Mammary epithelial cell (primary cell): ENCODE data around the gene PDS5A.

Source experiments
- EZH2 ChIP-seq: IDR thresholded peaks from 2 replicates; pipeline ENCODE4 v1.6.1; 2012; ENCODE audit warnings: low read length, inconsistent platforms, borderline replicate concordance
- TF ChIP-seq, protein P1 (sequence below), 2 donors: IDR thresholded peaks in 1 of 2; conservative IDR thresholded peaks in 1 of 2; 2 replicates each; pipeline ENCODE4 v1.5.1; 2011 to 2012; ENCODE audit warnings: inconsistent platforms in 2 of 2, low read length in 2 of 2, mild to moderate bottlenecking in 2 of 2, control low read depth in 1 of 2, low read depth in 1 of 2; ENCODE audit not compliant: insufficient read depth in 1 of 2; ENCODE audit errors: extremely low read depth in 1 of 2

- TF ChIP-seq, protein P1, sequence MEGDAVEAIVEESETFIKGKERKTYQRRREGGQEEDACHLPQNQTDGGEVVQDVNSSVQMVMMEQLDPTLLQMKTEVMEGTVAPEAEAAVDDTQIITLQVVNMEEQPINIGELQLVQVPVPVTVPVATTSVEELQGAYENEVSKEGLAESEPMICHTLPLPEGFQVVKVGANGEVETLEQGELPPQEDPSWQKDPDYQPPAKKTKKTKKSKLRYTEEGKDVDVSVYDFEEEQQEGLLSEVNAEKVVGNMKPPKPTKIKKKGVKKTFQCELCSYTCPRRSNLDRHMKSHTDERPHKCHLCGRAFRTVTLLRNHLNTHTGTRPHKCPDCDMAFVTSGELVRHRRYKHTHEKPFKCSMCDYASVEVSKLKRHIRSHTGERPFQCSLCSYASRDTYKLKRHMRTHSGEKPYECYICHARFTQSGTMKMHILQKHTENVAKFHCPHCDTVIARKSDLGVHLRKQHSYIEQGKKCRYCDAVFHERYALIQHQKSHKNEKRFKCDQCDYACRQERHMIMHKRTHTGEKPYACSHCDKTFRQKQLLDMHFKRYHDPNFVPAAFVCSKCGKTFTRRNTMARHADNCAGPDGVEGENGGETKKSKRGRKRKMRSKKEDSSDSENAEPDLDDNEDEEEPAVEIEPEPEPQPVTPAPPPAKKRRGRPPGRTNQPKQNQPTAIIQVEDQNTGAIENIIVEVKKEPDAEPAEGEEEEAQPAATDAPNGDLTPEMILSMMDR (conservative IDR thresholded peaks at IDR 0.05 in 1 of 2, IDR thresholded peaks at IDR 0.05 in 1 of 2; ENCODE audit: extremely low read depth in 1 of 2, insufficient read depth in 1 of 2, low read depth in 1 of 2, low read length in 2 of 2) = no peak
- TF ChIP-seq EZH2 = no peak
Observed at GRCh38 chr4:39976945-39977488, 694 bp downstream of the PDS5A start.
